Uterus (tissue), 4 donors: ENCODE data around the gene CLCN1. TPM values are rescaled to one million over a fixed set of nuclear protein-coding genes. Genes with fewer than 3 reads are reported as not detected.

Experiments
- DNase-seq, 2 donors: peaks; one replicate each; pipeline ENCODE4 v3.0.0-alpha.2; 2019 to 2020
- H3K27ac ChIP-seq, 2 donors: fragments of 200-600 bp; sonication (generic); 1 replicate in 1 of 2; 2 replicates in 1 of 2; pipeline ENCODE4 v1.5.1; 2016 to 2018
- H3K27me3 ChIP-seq, 2 donors: fragments of 200-600 bp; sonication (generic); one replicate each; pipeline ENCODE4 v1.5.1; 2018 to 2019; ENCODE audit warnings: control low read depth in 1 of 2
- H3K36me3 ChIP-seq, 2 donors: fragments of 200-600 bp; sonication (generic); one replicate each; pipeline ENCODE4 v1.5.1; 2019; ENCODE audit warnings: control low read depth in 1 of 2
- H3K4me1 ChIP-seq, 2 donors: fragments of 200-600 bp; sonication (generic); one replicate each; pipeline ENCODE4 v1.5.1; 2018 to 2019; ENCODE audit warnings: control low read depth in 1 of 2
- H3K4me3 ChIP-seq, 2 donors: fragments of 200-600 bp; sonication (generic); 1 replicate in 1 of 2; 2 replicates in 1 of 2; pipeline ENCODE4 v1.5.1; 2018 to 2019; ENCODE audit warnings: mild to moderate bottlenecking in 1 of 2
- H3K9me3 ChIP-seq, 2 donors: fragments of 200-600 bp; sonication (generic); one replicate each; pipeline ENCODE4 v1.5.1; 2019; ENCODE audit warnings: control low read depth in 1 of 2
- POLR2A ChIP-seq, 2 donors: fragments of 450-650 bp; IDR thresholded peaks; one replicate each; pipeline ENCODE4 v1.6.1; 2016; ENCODE audit warnings: antibody characterized with exemption in 2 of 2, mild to moderate bottlenecking in 1 of 2, moderate library complexity in 1 of 2
- intact Hi-C: fragments of 100-400 bp; cut with DNase I; formaldehyde crosslinking; loops from one replicate; pipeline ENCODE4 v1.15.1; 2023; ENCODE audit warnings: low total_unique reads
- total RNA-seq, 4 donors: library from RNA; depleted of rRNA in 3 of 4; stranded (reverse); fragments of >200 nt in 3 of 4; gene quantifications; one replicate each; pipeline versions ENCODE4 v1.1.0 to v1.2.4, GENCODE V29; 2014 to 2023
- TF ChIP-seq, protein P1 (sequence below), 4 experiments: fragments of 200-600 bp in 2 of 4; fragments of 450-650 bp in 2 of 4; sonication (generic) in 2 of 4; IDR thresholded peaks; one replicate each; pipeline ENCODE4 v1.5.1; 2016 to 2019; ENCODE audit warnings: antibody characterized with exemption in 4 of 4, mild to moderate bottlenecking in 2 of 4, moderate library complexity in 1 of 4
- donor health status: DM: yes; HTN: yes; CAD: no.

The CLCN1 gene
- total RNA-seq = under 1 TPM in 2 of 4 donors, not detected in 2; 0.21 to 0.30 TPM

DNA sequence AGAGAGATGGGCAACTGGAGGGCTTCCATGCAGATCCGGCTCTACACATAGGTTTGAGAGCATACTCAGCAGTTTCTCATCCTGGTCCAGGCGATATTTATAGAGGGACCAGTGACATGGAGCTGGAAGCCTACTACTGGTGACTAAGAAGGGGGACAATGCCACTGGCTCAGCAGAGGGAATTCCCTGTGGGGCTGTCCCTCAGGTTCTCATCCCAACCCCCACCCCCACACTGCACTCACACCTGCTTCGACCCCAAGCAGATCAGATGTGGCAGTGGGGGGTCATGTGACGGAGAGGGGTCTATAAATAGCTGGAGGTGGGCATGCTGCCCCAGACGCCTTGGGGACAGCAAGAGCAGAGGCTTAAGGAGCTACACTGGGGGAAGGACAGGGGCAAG is at the start of gene CLCN1:
CLCN1 (plus strand) TSS at position 336 of the 400 bp plus-strand sequence. CDS start 102 bp downstream, outside the sequence.
- no peak within 1 kb of the TSS for H3K4me3 ChIP-seq
- no peaks in the 10 kb centered on the region for H3K27me3 ChIP-seq
- DNase-seq = no peak
- H3K27ac ChIP-seq = no peak within 1 kb of the TSS
- H3K36me3 ChIP-seq = no peaks in the 10 kb centered on the region
- no peaks in the 10 kb centered on the region for H3K9me3 ChIP-seq
- no peaks in the 10 kb centered on the region for H3K4me1 ChIP-seq
- TF ChIP-seq POLR2A (IDR thresholded peaks at IDR 0.05) = no peak
- TF ChIP-seq, protein P1, sequence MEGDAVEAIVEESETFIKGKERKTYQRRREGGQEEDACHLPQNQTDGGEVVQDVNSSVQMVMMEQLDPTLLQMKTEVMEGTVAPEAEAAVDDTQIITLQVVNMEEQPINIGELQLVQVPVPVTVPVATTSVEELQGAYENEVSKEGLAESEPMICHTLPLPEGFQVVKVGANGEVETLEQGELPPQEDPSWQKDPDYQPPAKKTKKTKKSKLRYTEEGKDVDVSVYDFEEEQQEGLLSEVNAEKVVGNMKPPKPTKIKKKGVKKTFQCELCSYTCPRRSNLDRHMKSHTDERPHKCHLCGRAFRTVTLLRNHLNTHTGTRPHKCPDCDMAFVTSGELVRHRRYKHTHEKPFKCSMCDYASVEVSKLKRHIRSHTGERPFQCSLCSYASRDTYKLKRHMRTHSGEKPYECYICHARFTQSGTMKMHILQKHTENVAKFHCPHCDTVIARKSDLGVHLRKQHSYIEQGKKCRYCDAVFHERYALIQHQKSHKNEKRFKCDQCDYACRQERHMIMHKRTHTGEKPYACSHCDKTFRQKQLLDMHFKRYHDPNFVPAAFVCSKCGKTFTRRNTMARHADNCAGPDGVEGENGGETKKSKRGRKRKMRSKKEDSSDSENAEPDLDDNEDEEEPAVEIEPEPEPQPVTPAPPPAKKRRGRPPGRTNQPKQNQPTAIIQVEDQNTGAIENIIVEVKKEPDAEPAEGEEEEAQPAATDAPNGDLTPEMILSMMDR (IDR thresholded peaks at IDR 0.05) = no peak
- intact Hi-C loops = no loop called here

- Histone ChIP-seq H3K9me3 (no peaks in the 10 kb centered on the region), H3K4me1 (no peaks in the 10 kb centered on the region), H3K27me3 (no peaks in the 10 kb centered on the region), H3K36me3 (no peaks in the 10 kb centered on the region), H3K27ac (no peak overlapping the region), H3K4me3 (no peak overlapping the region)
- no peak for DNase-seq
- intact Hi-C loops = no loop called here
- TF ChIP-seq, protein P1 (IDR thresholded peaks at IDR 0.05) = no peak
- TF ChIP-seq POLR2A (IDR thresholded peaks at IDR 0.05) = no peak
These were observed 46.7 kb upstream of the CLCN1 start for GRCh38 chr7:143269251-143269650.

- Histone ChIP-seq H3K36me3 (no peaks in the 10 kb centered on the region), H3K27me3 (no peaks in the 10 kb centered on the region), H3K27ac (no peak overlapping the region), H3K4me1 (no peaks in the 10 kb centered on the region), H3K4me3 (no peak overlapping the region), H3K9me3 (no peaks in the 10 kb centered on the region)
- intact Hi-C loops = no loop called here
- no peak for DNase-seq
- TF ChIP-seq, protein P1 (IDR thresholded peaks at IDR 0.05) = no peak
- TF ChIP-seq POLR2A (IDR thresholded peaks at IDR 0.05) = no peak
These were observed 44.7 kb upstream of the CLCN1 start for GRCh38 chr7:143271240-143271639.

DNA sequence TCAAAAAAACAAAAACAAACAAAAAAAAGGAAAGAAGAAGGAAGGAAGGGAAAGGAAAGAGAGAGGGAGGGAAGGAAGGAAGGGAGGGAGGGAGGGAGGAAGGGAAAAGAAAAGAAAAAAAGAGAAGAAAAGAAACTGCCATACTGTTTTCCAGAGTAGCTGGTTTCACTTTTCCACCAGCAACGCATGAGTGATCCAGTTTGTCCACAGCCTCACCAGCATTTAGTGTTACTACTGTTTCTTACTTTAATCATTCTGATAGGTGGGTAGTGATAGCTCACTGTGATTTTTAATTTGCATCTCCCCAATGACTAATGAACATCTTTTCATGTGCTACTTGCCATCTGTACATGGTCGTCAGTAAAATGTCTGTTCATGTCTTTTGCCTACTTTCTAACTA is 43.0 kb upstream of the CLCN1 start:
- intact Hi-C loops = no loop called here
- Histone ChIP-seq H3K27me3 (no peaks in the 10 kb centered on the region), H3K27ac (no peak overlapping the region), H3K9me3 (no peaks in the 10 kb centered on the region), H3K4me1 (no peaks in the 10 kb centered on the region), H3K4me3 (no peak overlapping the region), H3K36me3 (no peaks in the 10 kb centered on the region)
- TF ChIP-seq, protein P1 (IDR thresholded peaks at IDR 0.05) = no peak
- no peak for TF ChIP-seq POLR2A (IDR thresholded peaks at IDR 0.05)
- DNase-seq = no peak

DNA sequence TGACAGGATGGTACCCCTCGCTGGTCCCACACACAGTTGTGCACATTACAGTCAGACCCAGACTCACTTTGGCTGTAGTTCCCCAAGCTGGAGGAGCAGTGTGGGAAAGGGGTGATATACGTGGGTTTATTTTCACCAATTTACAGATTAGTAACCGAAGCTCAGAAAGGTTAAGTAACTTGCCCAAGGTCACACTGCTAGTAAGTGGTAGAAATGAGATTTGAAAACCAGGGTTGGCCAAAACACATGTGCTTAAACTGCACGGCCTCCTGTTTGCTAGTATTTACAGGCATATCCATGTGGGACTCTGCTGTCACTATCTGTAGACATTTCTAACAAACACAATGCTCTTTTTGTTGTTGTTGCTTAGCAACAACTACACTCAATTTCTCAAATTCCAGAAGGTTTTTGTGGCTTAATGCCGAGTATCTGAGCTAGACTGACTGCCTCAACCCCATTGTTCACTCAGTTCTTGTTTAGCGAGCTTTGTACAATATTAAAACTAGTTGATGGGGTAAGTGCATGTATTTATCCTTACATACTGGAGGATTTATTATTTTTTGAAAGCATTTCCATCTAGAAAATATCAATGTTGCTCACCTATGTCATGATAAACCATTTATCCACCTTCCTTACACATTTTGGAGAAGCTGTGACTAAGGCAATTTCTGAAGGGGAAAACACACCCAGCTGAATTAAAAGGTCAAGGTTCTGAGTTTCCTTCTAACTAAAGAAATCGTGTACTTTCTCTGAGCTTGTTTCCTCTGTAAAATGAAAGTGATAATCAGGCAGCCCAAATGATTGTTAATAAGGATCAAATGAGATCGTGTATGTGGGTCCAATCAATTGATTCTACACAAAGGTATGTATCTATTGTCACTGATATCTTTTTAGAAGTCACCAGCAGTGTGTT is 36.5 kb upstream of the CLCN1 start:
- H3K27me3 ChIP-seq = no peaks in the 10 kb centered on the region
- no peak for TF ChIP-seq POLR2A (IDR thresholded peaks at IDR 0.05)
- TF ChIP-seq, protein P1 (IDR thresholded peaks at IDR 0.05) = no peak
- peak overlapping the region; percentile 3 to 61 for H3K27ac ChIP-seq
- intact Hi-C loops = no loop called here
- no peaks in the 10 kb centered on the region for H3K36me3 ChIP-seq
- H3K9me3 ChIP-seq = no peaks in the 10 kb centered on the region
- H3K4me1 ChIP-seq = no peaks in the 10 kb centered on the region
- H3K4me3 ChIP-seq = no peak overlapping the region
- no peak for DNase-seq
